ENCODE measurements around the gene NPC1.
"Not testable (repeated sequence)": the region's sequence is repeated elsewhere in the genome, so short reads cannot be mapped to it uniquely, and the experiment has no call there.

Gene NPC1

DNA sequence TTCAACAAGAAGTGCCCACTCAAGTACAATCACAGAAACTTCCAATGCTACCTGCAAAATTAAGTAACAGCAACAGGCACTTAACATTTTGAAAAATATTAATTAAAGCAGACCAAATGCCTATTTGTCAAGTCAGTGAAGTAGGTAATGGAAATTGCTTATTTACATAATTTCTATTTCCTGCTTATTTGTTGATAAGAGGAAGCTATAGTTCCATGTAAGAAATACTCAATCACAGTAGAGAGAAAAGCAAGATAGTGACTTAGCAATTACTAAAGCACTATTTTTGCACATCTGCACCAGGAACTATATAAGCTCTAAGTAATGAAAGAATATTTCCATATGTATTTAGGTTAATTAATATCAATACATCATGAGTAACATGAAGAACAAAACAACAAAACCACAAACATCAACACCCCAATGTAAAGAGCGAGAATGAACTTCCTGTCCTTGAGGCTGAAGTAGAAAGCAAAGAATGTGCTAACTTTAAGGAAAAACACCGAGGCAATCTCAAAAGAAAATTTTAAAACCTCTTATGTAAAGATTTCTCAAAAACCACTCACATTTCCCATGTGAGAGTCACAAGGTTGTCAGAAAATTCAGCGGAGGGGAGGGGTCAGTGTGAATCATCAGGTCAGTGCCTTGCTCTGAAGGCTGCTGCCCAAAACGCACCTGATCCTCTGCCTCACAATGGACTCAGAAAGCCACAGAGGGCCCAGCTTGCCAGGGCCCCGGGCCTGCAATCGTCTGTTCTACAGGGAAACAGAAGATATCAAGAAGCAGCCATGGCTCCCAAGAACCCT, 12.5 kb downstream of the NPC1 start:
- DNase-seq: peak; percentile 18

GRCh38 chr18:23573020-23573419, 13.3 kb downstream of the NPC1 start:
- DNase-seq: no peak

DNA sequence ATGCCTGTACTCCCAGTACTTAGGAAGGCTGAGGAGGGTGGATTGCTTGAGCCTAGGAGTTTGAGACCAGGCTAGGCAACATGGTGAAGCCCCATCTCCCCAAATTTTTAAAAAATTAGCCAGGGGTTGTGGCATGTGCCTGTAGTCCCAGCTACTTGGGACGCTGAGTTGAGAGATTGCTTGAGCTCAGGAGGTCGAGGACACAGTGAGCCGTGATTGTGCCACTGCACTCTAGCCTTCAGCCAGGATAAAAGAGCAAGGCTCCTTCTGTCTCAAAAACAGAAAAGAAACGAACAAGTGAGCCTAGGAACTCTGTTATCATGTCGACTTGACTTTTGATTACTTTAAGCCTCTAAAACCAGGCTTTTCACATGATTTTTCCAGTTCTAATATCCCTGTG, 13.7 kb downstream of the NPC1 start:
- no peak for DNase-seq

- no peak for DNase-seq
Observed at GRCh38 chr18:23572012-23572411, 14.3 kb downstream of the NPC1 start.

GRCh38 chr18:23570912-23571504, 15.3 kb downstream of the NPC1 start:
- DNase-seq: no peak

GRCh38 chr18:23569299-23570063, 16.8 kb downstream of the NPC1 start:
- no peak for DNase-seq

GRCh38 chr18:23568281-23569138, 17.8 kb downstream of the NPC1 start:
- DNase-seq: no peak

DNA sequence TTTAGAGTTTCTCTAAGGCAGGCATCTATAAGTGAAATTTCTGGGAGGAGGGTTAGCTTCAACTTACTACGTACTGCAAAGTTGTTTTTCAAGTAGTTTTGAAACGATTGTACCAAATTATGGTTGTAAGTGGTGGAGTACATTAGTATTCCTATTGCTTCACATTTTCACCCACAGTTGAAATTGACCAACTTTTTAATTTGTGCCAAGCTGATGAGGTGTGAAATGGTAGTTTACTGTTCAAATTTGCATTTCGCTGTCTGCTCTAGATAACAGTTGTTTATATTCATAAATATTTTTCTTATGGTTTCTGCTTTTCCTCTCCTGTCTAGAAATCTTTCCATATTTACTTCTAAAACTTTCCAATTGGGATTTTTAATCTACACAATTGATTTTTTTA, 18.6 kb downstream of the NPC1 start:
- no peak for DNase-seq

DNA sequence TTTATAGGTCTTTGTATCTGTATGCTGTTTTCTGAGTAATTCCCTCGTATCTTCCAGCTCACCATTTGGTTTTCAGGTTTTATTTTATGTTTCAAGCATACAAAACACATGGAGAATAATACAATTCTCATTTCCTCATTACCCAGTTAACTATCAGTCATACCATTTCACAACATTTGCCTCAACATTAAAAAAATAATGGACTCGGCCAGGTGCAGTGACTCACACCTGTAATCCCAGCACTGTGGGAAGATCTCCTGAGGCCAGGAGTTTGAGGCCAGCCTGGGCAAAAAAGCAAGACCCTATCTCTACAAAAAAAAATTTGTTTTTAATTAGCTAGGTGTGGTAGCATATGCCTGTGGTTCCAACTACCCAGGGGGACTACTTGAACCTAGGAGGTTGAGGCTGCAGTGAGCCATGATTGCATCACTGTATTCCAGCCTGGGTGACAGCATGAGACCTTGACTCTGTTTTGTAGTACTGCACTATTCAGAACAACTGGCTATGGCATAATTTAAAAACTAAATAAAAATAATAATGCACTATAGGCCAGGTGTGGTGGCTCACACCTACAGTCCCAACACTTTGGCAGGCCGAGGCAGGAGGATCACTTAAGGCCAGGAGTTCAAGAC, 20.3 kb downstream of the NPC1 start:
- no peak for DNase-seq

DNA sequence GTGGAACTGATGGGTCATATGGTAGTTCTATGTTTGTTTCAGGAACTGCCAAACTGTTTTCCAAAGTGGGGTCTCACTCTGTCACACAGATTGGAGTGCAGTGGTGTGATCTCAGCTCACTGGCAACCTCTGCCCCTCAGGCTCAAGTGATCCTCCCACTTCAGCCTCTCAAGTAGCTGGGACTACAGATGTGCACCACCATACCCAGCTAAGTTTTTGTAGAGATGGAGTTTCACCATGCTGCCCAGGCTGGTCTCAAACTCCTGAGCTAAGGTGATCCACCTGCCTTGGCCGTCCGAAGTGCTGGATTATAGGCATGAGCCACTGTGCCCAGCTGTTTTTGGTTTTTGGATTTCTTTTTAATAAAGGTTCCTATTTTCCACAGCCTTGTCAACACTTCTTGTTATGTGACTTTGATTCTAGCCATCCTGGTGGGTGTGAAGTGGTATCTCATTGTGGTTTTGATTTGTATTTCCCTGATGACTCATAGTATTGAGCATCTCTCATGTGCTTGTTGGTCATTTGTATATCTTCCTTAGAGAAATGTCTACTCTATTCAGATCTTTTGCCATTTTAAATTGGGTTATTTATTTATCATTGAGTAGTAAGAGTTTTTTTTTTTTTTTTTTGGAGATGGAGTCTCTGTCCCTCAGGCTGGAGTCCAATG, 22.8 kb downstream of the NPC1 start:
- no peak for DNase-seq

GRCh38 chr18:23560186-23560585, 26.1 kb downstream of the NPC1 start:
- DNase-seq: no peak

GRCh38 chr18:23557511-23557910, 28.8 kb downstream of the NPC1 start:
- DNase-seq: not testable (repeated sequence)

- no peak for DNase-seq
Observed at GRCh38 chr18:23556145-23556780, 30.0 kb downstream of the NPC1 start.

DNA sequence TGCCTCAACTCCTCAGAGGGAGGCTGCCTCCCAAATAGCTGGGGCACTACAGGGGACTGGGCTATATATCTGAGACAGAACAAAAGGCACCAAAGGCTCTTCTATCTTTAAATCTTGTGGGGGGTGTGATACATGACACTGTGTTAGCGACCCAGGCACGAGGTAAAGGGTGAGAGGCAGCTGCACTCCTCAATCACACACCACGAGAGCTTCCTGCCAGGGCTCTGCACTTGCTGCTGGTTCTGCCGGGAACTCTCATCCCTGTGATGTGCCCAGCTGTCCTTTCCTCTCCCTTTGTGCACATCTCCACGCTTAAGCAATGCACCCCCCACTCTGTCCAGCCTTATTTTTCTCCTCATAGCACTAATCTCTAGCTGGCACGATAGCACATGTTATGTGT, 32.4 kb downstream of the NPC1 start:
- no peak for DNase-seq

- no peak for DNase-seq
Observed at GRCh38 chr18:23552505-23552904, 33.8 kb downstream of the NPC1 start.

- no peak for DNase-seq
Observed at GRCh38 chr18:23551978-23552377, 34.3 kb downstream of the NPC1 start.

GRCh38 chr18:23550898-23551297, 35.4 kb downstream of the NPC1 start:
- DNase-seq: no peak

GRCh38 chr18:23548719-23549118, 37.6 kb downstream of the NPC1 start:
- no peak for DNase-seq

GRCh38 chr18:23548275-23548674, 38.0 kb downstream of the NPC1 start:
- no peak for DNase-seq

DNA sequence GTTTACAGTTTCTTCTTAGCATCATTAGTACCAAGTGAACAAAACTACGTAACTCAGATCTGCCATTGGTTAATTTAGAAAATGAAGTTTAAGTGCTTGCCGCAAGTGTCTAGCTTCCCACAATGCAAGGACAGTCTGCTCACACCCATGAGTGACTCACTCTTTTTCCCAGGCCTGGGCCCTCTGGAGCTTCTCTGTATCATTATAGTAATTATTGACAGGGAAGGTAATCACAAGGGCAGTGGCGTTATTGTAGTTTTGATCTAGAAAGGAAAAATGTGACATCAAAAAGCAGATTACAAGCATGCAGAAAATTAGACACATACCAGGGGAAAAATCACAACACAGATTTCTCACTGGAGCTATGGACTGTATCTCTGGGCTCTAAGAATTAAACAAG, 38.5 kb downstream of the NPC1 start:
- DNase-seq: no peak

DNA sequence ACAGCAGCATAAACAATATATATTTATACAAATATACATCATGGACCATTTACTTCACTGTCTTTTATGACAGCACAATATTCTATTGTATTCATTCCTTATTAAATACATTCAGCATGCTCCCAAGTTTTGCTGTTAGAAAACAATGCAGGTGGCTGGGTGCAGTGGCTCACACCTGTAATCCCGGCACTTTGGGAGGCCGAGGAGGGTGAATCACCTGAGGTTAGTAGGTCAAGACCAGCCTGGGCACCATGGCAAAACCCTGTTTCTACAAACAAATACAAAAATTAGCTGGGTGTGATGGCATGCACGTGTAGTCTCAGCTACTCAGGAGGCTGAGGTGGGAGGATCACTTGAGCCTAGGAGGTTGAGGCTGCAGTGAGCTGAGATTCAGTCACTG, 39.0 kb downstream of the NPC1 start:
- no peak for DNase-seq
